Measurements from ENCODE around the gene DOC2A. TPM values are rescaled to one million over a fixed set of nuclear protein-coding genes. Genes with fewer than 3 reads are reported as not detected.
A peak's percentile ranks its signal among the peaks of the same experiment; 100 is the strongest.

Gene DOC2A
- polyA plus RNA-seq, 3 donors = 1.6 to 2.3 (median 1.7) TPM

DNA sequence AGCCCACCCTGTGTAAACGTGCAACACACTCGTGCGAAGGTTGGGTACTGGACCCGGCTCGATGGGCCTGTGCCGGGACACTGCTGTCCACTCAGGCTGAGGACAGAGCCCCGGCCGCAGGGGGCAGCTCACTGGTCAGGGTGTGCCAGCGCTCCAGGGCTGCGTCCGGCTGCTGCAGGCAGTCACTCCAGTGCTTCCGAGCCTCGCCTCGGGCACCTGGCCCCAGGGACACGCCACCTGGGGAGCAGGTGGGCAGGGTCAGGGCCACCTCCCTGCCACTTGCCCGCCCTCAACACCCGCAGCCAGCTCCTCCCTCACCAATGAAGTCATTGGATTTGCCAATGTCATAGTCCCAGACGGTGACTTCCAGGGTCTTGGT lies 4.7 kb downstream of the DOC2A start:
- no peak for DNase-seq (ENCODE audit: low read depth in 3 of 3, low spot score in 2 of 3)

GRCh38 chr16:30005341-30006094 lies 5.3 kb downstream of the DOC2A start:
- DNase-seq (ENCODE audit: low read depth in 3 of 3, low spot score in 2 of 3) = no peak

GRCh38 chr16:30004811-30005242 lies 6.0 kb downstream of the DOC2A start:
- no peak for DNase-seq (ENCODE audit: low read depth in 3 of 3, low spot score in 2 of 3)

- DNase-seq (ENCODE audit: low read depth in 3 of 3, low spot score in 2 of 3) = no peak
Observed at GRCh38 chr16:30004424-30004776, 6.4 kb downstream of the DOC2A start.

GRCh38 chr16:30003670-30004423 lies 7.0 kb downstream of the DOC2A start:
- DNase-seq (ENCODE audit: low read depth in 3 of 3, low spot score in 2 of 3) = no peak

- DNase-seq (ENCODE audit: low read depth in 3 of 3, low spot score in 2 of 3) = no peak
Observed at GRCh38 chr16:30002614-30003346, 8.0 kb downstream of the DOC2A start.

GRCh38 chr16:30000735-30001631 lies 9.8 kb downstream of the DOC2A start:
- DNase-seq (ENCODE audit: low read depth in 3 of 3, low spot score in 2 of 3) = no peak

- DNase-seq (ENCODE audit: low read depth in 3 of 3, low spot score in 2 of 3) = no peak
Observed at GRCh38 chr16:29999605-30000004, 11.2 kb downstream of the DOC2A start.

DNA sequence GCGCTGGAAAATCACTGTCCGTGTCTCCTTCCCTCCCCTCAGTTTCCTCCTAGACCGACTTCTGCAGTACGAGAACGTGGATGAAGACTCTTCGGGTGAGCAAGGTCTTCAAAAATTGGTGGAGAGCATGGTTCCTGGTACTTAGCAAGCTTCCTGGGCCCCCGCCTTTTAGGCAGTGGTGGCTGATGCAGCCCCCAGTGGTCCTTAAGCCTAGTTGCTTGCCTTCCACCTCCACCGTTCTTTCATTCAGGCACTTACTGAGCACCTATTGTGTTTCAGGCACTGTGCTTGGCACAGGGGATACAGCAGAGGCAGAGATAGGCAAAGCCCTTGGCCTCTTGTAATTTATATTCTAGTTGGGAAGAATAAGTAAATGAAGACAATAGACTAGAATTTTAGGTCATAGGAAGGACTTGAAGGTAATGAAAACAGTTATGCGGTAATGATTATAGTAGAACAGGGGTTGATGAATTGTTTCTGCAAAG lies 14.0 kb downstream of the DOC2A start:
- no peak for DNase-seq (ENCODE audit: low read depth in 3 of 3, low spot score in 2 of 3)

- DNase-seq (ENCODE audit: low read depth in 3 of 3, low spot score in 2 of 3) = peak; percentile 87 to 92 (median 89)
Observed at GRCh38 chr16:29995911-29996765, 14.7 kb downstream of the DOC2A start, which contains the start of gene INO80E. INO80E (plus strand) TSS chr16:29996241; CDS start chr16:29996311, 70 bp downstream.

DNA sequence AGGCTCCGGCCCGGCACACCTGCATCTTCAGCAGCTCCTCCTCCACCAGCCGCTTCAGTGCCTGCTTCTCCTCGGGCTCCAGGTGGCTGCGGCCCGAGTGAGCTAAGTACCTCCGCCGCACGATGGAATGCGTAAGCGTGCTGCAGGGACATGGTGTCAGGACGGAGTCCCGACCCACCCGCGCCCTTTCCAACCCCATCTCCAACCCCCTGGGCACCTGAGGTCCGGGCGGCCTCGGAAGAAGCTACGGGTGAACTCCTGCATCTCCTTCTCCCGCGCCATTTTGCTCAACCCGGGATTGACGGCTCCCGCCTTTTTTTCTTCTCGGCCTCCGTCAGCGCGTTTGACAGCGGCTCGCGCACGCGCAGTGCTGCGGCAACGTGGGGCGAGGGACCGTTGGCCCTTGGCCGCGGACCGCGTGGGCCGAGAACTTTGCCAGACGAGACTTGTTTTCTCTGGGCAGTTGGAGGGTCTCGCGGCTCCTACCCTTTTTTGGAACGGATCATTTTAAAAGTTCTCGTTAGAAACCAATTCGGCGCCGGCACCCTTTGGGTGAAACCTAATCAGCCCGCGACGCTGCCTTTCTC lies 15.4 kb downstream of the DOC2A start, which contains the start of gene HIRIP3:
Gene HIRIP3, minus strand, starts transcription at position 294 of the 587 bp plus-strand sequence. Its CDS starts 12 bp downstream, at position 282.
- peak in 1 of 3 donors; percentile 72 for DNase-seq (ENCODE audit: low read depth in 3 of 3, low spot score in 2 of 3)

DNA sequence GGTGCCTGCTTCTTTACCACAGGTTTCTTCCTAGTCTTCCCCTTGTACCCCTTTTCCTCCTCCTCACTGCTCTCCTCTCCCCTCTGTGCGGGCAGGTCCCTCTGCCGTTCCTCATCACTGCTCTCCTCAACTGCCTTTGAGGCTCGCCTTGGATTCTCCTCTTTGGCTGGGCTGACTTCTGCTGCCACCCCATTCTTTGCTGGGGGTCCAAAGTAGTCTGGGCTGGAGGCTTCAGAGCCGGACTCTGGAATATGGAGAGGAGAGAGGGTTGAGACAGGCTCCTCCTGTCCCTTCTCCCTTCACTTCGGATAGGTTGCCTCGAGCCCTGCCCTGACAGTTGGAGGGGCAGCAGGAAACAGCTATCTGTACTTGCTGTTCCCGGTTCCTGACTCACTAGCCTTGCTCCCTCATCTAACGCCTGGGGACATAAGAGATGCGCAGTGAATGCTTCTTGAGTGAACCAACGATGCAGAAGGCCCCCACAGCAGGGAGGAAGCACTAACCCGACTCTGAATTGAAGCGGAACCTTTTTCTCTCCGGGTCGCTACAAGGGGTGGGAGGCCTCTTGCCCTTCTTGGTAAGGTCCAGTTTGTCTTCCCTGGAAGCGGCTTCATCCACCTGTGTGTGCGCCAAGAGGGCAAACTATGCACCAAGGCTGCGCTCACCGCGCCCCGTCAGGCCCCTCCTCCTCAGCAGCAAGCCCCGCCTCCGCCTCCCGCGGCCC lies 16.1 kb downstream of the DOC2A start:
- DNase-seq (ENCODE audit: low read depth in 3 of 3, low spot score in 2 of 3) = no peak

DNA sequence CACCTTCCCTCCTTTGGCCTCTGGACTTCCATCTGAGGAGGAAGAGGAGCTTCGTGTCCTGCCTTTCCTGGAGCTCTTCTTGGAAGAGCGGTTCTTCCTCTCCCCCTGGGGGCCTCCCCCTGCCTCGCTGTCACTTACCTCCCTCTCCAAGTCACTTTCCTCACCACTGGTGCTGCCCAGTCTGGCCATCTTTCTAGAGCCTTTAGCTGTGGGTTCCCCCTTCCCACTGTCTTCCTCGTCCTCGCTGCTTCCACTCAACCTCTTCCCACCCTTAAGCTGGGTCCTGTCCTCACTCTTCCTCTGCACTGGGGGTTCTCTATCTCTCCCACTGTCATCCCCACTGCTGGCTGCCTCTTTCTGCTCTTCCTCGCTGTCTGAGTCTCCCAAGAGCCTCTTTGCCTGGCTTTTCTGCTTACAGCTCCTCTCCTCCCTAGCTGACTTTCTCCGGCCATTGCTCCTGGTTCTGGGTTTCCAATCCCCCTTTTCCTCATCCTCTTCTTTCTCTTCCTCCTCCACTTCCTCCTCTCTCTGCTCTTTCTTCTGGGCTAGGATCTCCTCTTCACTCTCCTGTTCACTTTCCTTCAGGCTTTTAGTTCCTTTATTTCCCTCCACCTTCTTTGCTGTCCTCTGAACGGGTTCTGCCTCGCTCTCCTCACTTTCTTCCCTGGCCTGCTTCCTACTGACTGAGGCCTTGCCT lies 16.8 kb downstream of the DOC2A start:
- DNase-seq (ENCODE audit: low read depth in 3 of 3, low spot score in 2 of 3) = no peak

DNA sequence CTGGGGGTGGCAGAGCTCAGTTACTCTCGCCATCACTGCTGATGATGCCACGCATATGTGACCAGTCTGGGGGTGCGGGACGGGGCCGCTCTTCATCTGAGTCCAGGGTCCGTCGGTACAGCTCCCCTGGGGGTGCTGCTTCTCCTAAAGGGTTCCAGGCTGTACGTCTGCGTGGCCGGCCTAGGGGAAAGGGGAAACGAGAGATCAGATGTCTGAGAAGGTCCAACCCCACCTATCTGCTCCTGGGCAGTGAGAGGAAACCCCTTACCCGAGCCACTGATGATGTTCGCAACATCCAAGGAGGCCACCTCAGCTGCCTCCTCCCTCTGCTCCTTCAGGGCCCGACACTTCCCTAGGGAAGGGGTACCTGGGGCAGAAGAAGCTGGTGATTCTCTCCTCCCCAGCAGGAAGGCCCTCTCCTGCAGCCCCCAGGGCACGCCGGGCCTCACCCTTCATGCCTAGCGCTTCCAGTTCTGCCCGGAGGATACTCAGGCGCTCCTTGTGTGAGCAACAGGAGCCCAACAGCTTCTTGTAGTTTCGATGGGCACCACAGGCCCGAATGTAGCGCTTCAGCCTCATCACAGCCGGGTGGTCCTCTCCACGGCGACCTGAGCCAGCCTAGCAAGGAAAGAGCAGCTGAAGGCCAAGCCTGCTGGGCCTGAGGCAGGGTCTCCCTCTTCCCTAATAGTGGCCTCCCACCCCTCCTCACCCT lies 17.5 kb downstream of the DOC2A start:
- no peak for DNase-seq (ENCODE audit: low read depth in 3 of 3, low spot score in 2 of 3)

GRCh38 chr16:29992344-29992967 lies 18.4 kb downstream of the DOC2A start:
- no peak for DNase-seq (ENCODE audit: low read depth in 3 of 3, low spot score in 2 of 3)

GRCh38 chr16:29991571-29991904 lies 19.3 kb downstream of the DOC2A start:
- DNase-seq (ENCODE audit: low read depth in 3 of 3, low spot score in 2 of 3) = no peak

Data from right renal cortex interstitium (tissue), 3 donors.